Hepatocyte (in vitro differentiated cells): ENCODE data around the gene SMIM13. TPM values are rescaled to one million over a fixed set of nuclear protein-coding genes. Genes with fewer than 3 reads are reported as not detected.

ENCODE experiments used
- DNase-seq: peaks from one replicate; pipeline ENCODE4 v3.0.0-alpha.2; 2016; ENCODE audit warnings: low spot score
- H2AFZ ChIP-seq: fragments of 200-600 bp; sonication (generic); 2 replicates; pipeline ENCODE4 v1.6.0; 2016; ENCODE audit warnings: antibody characterized with exemption, mild to moderate bottlenecking
- H3K27ac ChIP-seq: fragments of 200-600 bp; sonication (generic); 2 replicates; pipeline ENCODE4 v1.5.1; 2016; ENCODE audit warnings: mild to moderate bottlenecking
- H3K27me3 ChIP-seq: fragments of 200-600 bp; sonication (generic); 2 replicates; pipeline ENCODE4 v1.6.1; 2016
- H3K36me3 ChIP-seq: fragments of 200-600 bp; sonication (generic); replicated peaks from 2 replicates; pipeline ENCODE4 v1.5.1; 2016; ENCODE audit warnings: low read depth; ENCODE audit not compliant: insufficient read depth
- H3K4me1 ChIP-seq: fragments of 200-600 bp; sonication (generic); 2 replicates; pipeline ENCODE4 v1.5.1; 2016; ENCODE audit warnings: mild to moderate bottlenecking, moderate library complexity; ENCODE audit not compliant: insufficient read depth
- H3K4me2 ChIP-seq: fragments of 200-600 bp; sonication (generic); 2 replicates; pipeline ENCODE4 v1.6.0; 2016
- H3K4me3 ChIP-seq: fragments of 200-600 bp; sonication (generic); 2 replicates; pipeline ENCODE4 v1.5.1; 2016; ENCODE audit warnings: mild to moderate bottlenecking
- H3K79me2 ChIP-seq: fragments of 200-600 bp; sonication (generic); 2 replicates; pipeline ENCODE4 v1.6.0; 2017; ENCODE audit warnings: mild to moderate bottlenecking
- H3K9me2 ChIP-seq: fragments of 200-600 bp; sonication (generic); replicated peaks from 2 replicates; pipeline ENCODE4 v1.6.0; 2017; ENCODE audit warnings: mild to moderate bottlenecking; ENCODE audit not compliant: insufficient read depth
- H3K9me3 ChIP-seq: fragments of 200-600 bp; sonication (generic); 2 replicates; pipeline ENCODE4 v1.5.1; 2016; ENCODE audit warnings: low read depth, mild to moderate bottlenecking
- H4K20me1 ChIP-seq: fragments of 200-600 bp; sonication (generic); 2 replicates; pipeline ENCODE4 v1.6.0; 2016; ENCODE audit warnings: mild to moderate bottlenecking; ENCODE audit not compliant: insufficient read depth, poor library complexity, severe bottlenecking
- EZH2 ChIP-seq: fragments of 200-600 bp; sonication (generic); IDR thresholded peaks from 2 replicates; pipeline ENCODE4 v1.6.1; 2016; ENCODE audit warnings: antibody characterized with exemption, mild to moderate bottlenecking, borderline replicate concordance
- EZH2phosphoT487 ChIP-seq: fragments of 200-600 bp; sonication (generic); IDR thresholded peaks from one replicate; pipeline ENCODE4 v1.6.1; 2018; ENCODE audit warnings: antibody characterized with exemption, mild to moderate bottlenecking, low read depth, moderate library complexity; ENCODE audit not compliant: unreplicated experiment, severe bottlenecking
- WGBS: methylation state at CpG from one replicate; pipeline ENCODE4 v1.1.6; 2016; ENCODE audit warnings: low lambda C conversion rate; ENCODE audit errors: missing lambda C conversion rate; 5-methylcytosine and 5-hydroxymethylcytosine counted together
- polyA plus RNA-seq: library from polyadenylated mRNA; unstranded; fragments of >200 nt; fragmentation: Nextera tagmentation; extraction: Ambion mirVana; gene quantifications from 2 replicates; pipeline ENCODE4 v1.2.1, GENCODE V29; 2016
- total RNA-seq: library from RNA; depleted of rRNA; stranded (reverse); fragments of >200 nt; gene quantifications from 2 replicates; pipeline ENCODE4 v1.2.3, GENCODE V29; 2014
- TF ChIP-seq, protein P1 (sequence below): fragments of 200-600 bp; sonication (generic); IDR thresholded peaks from 2 replicates; pipeline ENCODE4 v1.5.1; 2016; ENCODE audit warnings: antibody characterized with exemption, mild to moderate bottlenecking; ENCODE audit not compliant: poor library complexity

SMIM13 gene
- total and polyA plus RNA-seq, 2 experiments from 2014 or later: 9.3 to 18.2 TPM

GRCh38 chr6:11120271-11121005 is 26.8 kb downstream of the SMIM13 start:
- Histone ChIP-seq H3K27me3 (no peaks in the 10 kb centered on the region), H3K27ac (no peak overlapping the region), H2AFZ (no peak overlapping the region), H4K20me1 (no peaks in the 10 kb centered on the region), H3K79me2 (peaks cover 87% of the 10 kb centered on the region), H3K4me2 (no peak overlapping the region), H3K4me3 (no peak overlapping the region), H3K36me3 (no peaks in the 10 kb centered on the region), H3K9me3 (no peaks in the 10 kb centered on the region), H3K9me2 (no peaks in the 10 kb centered on the region), H3K4me1 (peaks cover 13% of the 10 kb centered on the region)
- TF ChIP-seq EZH2phosphoT487 (no peak), EZH2 (no peak)
- TF ChIP-seq, protein P1, sequence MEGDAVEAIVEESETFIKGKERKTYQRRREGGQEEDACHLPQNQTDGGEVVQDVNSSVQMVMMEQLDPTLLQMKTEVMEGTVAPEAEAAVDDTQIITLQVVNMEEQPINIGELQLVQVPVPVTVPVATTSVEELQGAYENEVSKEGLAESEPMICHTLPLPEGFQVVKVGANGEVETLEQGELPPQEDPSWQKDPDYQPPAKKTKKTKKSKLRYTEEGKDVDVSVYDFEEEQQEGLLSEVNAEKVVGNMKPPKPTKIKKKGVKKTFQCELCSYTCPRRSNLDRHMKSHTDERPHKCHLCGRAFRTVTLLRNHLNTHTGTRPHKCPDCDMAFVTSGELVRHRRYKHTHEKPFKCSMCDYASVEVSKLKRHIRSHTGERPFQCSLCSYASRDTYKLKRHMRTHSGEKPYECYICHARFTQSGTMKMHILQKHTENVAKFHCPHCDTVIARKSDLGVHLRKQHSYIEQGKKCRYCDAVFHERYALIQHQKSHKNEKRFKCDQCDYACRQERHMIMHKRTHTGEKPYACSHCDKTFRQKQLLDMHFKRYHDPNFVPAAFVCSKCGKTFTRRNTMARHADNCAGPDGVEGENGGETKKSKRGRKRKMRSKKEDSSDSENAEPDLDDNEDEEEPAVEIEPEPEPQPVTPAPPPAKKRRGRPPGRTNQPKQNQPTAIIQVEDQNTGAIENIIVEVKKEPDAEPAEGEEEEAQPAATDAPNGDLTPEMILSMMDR: no peak
- 78% methylated on average over 4 of the region's 4 CpGs for WGBS
- DNase-seq: no peak

DNA sequence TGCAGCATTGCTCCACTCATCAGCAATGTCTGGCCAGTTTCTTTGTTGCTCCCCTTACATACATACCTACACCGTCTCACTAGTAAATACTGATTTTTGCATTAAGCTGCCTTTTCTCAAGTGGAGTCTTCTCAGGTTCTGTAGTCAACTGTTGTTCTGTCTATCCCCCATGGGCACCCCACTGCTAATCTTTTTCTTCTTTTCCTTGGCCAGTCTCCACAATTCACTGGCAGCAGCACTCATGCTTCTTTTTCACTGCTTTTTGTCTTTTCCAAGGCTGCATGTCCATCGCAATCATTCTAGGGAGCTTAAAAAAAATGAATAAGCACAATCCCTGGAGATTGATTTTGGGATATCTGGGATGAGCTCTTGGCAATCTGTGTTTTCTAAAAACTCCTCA is 28.2 kb downstream of the SMIM13 start:
- H3K9me2 ChIP-seq: no peaks in the 10 kb centered on the region
- TF ChIP-seq EZH2: no peak
- TF ChIP-seq, protein P1: no peak
- no peak for TF ChIP-seq EZH2phosphoT487
- no peak overlapping the region for H3K4me3 ChIP-seq
- H3K27me3 ChIP-seq: no peaks in the 10 kb centered on the region
- DNase-seq: no peak
- no peak overlapping the region for H3K4me2 ChIP-seq
- no peaks in the 10 kb centered on the region for H3K36me3 ChIP-seq
- H3K79me2 ChIP-seq: peaks cover 93% of the 10 kb centered on the region
- 98% methylated on average over 2 of the region's 2 CpGs for WGBS
- no peaks in the 10 kb centered on the region for H3K9me3 ChIP-seq
- no peak overlapping the region for H2AFZ ChIP-seq
- H3K4me1 ChIP-seq: peaks cover 13% of the 10 kb centered on the region
- H3K27ac ChIP-seq: no peak overlapping the region
- no peaks in the 10 kb centered on the region for H4K20me1 ChIP-seq

GRCh38 chr6:11122380-11122779 is 28.7 kb downstream of the SMIM13 start:
- no peak for TF ChIP-seq EZH2
- Histone ChIP-seq H3K36me3 (no peaks in the 10 kb centered on the region), H3K9me3 (no peaks in the 10 kb centered on the region), H3K4me1 (peaks cover 13% of the 10 kb centered on the region), H3K4me2 (no peak overlapping the region), H3K27ac (no peak overlapping the region), H2AFZ (no peak overlapping the region), H3K27me3 (no peaks in the 10 kb centered on the region), H3K79me2 (peaks cover 97% of the 10 kb centered on the region), H4K20me1 (no peaks in the 10 kb centered on the region), H3K4me3 (no peak overlapping the region), H3K9me2 (no peaks in the 10 kb centered on the region)
- 100% methylated on average over 1 of the region's 1 CpG for WGBS
- DNase-seq: no peak

DNA sequence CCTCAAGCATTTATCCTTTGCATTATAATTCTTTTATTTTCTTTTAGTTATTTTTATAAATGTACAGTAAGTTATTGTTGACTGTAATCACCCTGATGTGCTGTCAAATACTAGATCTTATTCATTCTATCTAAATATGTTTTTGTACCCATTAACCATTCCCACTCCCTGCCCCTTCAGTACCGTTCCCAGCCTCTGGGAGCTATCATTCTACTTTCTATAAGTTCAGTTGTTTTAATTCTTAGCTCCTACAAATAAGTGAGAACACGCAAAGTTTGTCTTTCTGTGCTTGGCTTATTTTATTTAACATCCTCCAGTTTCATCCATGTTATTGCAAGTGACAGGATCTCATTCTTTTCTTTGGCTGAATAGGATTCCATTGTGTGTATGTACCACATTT is 30.3 kb downstream of the SMIM13 start:
- H3K27me3 ChIP-seq: no peaks in the 10 kb centered on the region
- H3K9me2 ChIP-seq: no peaks in the 10 kb centered on the region
- no peaks in the 10 kb centered on the region for H3K9me3 ChIP-seq
- TF ChIP-seq EZH2phosphoT487: no peak
- TF ChIP-seq, protein P1: no peak
- TF ChIP-seq EZH2: no peak
- H3K27ac ChIP-seq: no peak overlapping the region
- H2AFZ ChIP-seq: no peak overlapping the region
- no peak overlapping the region for H3K4me3 ChIP-seq
- WGBS: 94% methylated on average over 2 of the region's 2 CpGs
- H3K79me2 ChIP-seq: peaks cover 95% of the 10 kb centered on the region
- no peaks in the 10 kb centered on the region for H4K20me1 ChIP-seq
- H3K4me2 ChIP-seq: no peak overlapping the region
- DNase-seq: no peak
- peaks cover 13% of the 10 kb centered on the region for H3K4me1 ChIP-seq
- H3K36me3 ChIP-seq: no peaks in the 10 kb centered on the region
